D721Med (cell line): Measurements from ENCODE around the gene RARRES1.

Source experiments
- DNase-seq: peaks from one replicate; pipeline ENCODE4 v3.0.0; 2011; ENCODE audit warnings: low spot score; ENCODE audit not compliant: insufficient read length
- FAIRE-seq: peaks from 2 replicates; lab custom pipeline; 2011; peaks lifted over from hg19 to GRCh38; lab: Jason Lieb, UNC
- CTCF ChIP-seq: IDR thresholded peaks from 2 replicates; pipeline ENCODE4 v1.5.1; 2012; ENCODE audit warnings: mild to moderate bottlenecking, control low read depth; ENCODE audit not compliant: insufficient read depth; ENCODE audit errors: missing control alignments

Gene RARRES1

GRCh38 chr3:158743664-158744566 lies 11.7 kb upstream of the RARRES1 start:
- FAIRE-seq (no peak), DNase-seq (no peak)
- TF ChIP-seq CTCF, result no peak

- FAIRE-seq, result no peak
- no peak for TF ChIP-seq CTCF
- no peak for DNase-seq
Measured at GRCh38 chr3:158742871-158743663, 10.8 kb upstream of the RARRES1 start.

GRCh38 chr3:158739661-158740060 lies 7.4 kb upstream of the RARRES1 start:
- TF ChIP-seq CTCF, result no peak
- DNase-seq (no peak), FAIRE-seq (no peak)

- no peak for DNase-seq
- no peak for TF ChIP-seq CTCF
- no peak for FAIRE-seq
Measured at GRCh38 chr3:158739078-158739477, 6.8 kb upstream of the RARRES1 start.

- TF ChIP-seq CTCF, result no peak
- DNase-seq (no peak), FAIRE-seq (no peak)
Measured at GRCh38 chr3:158738653-158739052, 6.4 kb upstream of the RARRES1 start.

- no peak for DNase-seq
- no peak for FAIRE-seq
- no peak for TF ChIP-seq CTCF
Measured at GRCh38 chr3:158737976-158738615, 5.8 kb upstream of the RARRES1 start.
